HG03571 (cell line): ENCODE measurements around the gene ABHD6.
"Not testable (repeated sequence)": the region's sequence is repeated elsewhere in the genome, so short reads cannot be mapped to it uniquely, and the experiment has no call there.

Source experiments
- ATAC-seq: cut with Tn5 transposase; IDR thresholded peaks from one replicate; pipeline ENCODE4 v1.9.1; 2021; ENCODE audit not compliant: unreplicated experiment

Gene ABHD6, protein sequence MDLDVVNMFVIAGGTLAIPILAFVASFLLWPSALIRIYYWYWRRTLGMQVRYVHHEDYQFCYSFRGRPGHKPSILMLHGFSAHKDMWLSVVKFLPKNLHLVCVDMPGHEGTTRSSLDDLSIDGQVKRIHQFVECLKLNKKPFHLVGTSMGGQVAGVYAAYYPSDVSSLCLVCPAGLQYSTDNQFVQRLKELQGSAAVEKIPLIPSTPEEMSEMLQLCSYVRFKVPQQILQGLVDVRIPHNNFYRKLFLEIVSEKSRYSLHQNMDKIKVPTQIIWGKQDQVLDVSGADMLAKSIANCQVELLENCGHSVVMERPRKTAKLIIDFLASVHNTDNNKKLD

DNA sequence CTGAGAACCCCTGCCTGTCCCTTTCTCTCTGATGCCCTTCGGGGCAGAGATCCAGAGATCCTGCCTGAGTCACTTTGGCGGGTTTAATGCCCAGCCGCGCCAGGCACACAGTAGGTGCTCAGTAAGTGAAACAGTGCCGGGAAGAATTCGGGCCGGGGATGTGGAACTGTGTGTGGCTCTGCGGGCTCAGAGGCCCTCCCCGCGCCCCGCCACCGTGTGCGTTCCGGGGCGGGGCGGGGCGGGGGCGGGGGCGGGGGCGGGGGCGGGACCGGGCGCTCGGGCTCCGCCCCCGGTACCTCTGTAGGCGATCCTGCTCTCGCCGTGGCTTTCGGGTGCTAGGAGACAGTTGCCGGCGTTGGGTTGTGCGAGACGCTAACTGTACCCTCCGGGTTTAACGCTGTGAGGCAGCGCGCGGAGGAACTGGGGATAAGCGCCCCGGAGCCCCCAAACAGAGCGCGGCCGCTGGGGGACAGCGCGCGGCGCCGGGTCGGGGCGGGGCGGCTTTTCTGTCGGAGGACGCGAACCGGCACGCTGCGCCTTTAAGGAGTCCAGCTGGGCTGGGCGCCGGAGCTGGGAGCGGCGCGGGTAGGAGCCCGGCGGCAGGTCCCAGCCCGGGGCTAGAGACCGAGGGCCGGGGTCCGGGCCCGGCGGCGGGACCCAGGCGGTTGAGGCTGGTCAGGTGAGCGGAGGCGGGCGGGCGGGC is at the start of gene ABHD6:
ABHD6 (plus strand) TSS at position 555 of the 703 bp plus-strand sequence. CDS start 18,795 bp downstream, outside the sequence.
- peak; percentile 78 for ATAC-seq

DNA sequence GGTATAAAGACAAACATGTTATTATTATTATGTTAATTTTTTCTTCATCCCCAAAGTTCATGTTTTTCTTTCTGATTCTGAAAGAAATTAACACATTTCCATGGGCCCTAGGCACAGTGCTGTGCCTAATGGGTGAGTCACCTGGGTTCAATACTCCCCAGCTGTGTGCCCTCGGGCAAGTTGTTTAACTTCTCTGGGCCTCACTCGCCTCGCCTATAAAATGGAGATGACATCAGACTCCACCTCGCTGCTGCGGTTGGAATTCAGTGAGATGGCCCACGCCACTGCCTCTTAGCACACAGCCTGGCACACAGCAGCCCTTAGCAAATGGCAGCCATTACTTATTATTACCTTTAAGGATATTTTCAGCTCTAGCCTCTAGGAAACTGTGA is 49.4 kb upstream of the ABHD6 start:
- ATAC-seq: no peak

DNA sequence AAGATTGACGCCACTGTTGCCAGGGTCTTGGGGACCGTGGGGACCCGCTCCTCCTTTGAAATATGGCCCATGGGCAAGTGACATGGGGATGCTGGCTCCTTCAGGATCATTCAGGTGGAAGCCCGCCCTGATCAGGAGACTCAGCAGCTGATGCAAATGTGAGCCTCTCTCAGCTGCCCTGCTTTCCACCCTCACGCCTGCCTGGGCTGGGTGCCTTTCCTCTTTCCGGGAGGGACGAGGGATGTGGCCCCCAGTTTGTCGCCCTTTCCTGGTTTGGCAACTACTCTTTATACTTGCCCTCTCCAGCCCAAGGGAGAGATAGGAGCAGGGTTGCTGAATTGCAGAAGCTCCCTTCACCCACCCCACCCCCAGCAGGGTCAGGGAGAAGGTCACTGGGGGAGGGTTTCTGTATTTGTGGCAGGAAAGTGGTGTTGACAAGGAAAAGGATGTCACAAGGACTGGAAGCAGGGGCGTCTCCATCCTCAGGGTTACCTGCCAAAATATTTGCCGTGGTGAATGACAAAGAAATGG is 48.6 kb upstream of the ABHD6 start:
- ATAC-seq: no peak

DNA sequence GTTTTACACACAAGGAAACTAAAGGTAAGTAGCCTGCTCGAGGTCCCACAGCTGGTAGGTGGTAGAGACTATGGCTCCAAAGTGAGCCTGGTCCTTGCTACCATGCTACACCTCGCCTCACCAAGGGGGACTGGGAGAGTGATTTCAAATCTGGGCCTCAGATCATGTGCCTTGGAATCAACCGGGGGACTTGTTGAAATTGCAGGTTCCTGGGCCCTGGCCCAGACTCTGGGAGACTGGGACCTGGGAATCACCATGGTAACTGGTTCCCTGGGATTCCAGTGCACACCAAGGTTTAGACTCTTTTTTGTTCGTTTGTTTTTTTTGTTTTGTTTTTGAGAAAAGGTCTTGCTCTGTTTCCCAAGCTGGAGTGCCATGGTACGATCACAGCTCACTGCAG is 47.9 kb upstream of the ABHD6 start:
- no peak for ATAC-seq

DNA sequence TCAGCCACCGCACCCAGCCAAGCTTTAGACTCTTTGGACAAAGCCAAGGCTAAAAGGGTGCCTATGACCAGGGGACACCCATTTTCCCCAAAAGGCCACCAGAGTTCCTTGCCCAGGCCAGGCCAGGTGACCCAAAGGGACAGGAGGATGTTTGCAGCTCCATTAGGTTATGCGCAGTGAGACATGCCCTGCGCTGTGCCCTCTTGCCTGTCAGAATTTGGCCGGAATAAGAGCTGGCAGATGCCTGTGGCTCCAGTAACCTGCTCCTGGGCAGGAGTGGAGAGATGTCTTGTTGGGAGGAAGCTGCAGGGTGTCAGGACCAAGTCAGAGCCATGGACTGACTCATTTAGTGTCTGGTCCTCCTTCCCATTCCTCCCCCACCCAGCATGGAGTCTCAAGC is 47.3 kb upstream of the ABHD6 start:
- no peak for ATAC-seq

DNA sequence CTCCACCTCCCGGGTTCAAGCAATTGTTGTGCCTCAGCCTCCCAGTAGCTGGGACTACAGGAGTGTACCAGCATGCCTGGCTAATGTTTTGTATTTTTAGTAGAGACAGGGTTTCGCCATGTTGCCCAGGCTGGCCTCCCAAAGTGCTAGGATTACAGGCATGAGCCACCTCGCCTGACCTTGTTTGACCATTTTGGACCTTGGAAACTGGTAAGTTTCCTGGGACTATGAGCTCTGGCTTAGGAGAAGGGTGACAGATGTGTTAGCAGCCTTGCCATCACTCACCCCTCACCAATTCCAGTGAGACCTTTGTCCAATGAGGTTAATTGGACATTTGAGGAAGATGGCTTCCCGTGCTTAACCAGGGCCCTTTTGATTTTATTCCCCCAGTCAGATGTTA is 46.7 kb upstream of the ABHD6 start:
- no peak for ATAC-seq

DNA sequence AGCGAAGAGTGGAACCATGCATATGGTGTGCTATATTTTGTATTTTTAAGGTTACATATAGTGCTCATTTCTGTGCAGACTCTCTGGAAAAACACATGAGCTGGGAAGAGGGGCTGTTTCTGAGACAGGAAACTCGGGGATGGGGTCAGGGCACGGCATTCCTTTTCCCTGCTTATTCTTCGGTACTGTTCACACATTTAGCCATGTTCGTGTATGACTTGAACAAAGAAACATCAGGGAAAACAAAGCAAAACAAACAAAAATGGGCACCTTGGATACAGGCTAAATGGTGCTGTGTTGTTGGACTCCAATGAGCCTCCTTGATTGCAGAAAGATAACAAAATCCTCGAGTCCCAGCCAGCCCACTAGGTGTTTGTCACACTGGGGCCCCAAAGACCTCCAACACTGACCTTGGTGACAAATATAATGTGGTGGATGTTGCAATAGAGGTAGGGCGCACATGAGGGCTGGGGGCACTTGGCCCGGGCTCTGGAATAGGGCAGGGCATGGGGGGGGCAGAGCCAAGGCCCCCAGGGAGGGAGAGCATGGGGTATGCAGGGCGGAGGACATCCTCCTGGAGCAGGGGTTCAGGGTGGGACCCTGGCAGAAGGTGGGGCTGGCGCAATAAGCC is 46.1 kb upstream of the ABHD6 start:
- ATAC-seq: no peak

DNA sequence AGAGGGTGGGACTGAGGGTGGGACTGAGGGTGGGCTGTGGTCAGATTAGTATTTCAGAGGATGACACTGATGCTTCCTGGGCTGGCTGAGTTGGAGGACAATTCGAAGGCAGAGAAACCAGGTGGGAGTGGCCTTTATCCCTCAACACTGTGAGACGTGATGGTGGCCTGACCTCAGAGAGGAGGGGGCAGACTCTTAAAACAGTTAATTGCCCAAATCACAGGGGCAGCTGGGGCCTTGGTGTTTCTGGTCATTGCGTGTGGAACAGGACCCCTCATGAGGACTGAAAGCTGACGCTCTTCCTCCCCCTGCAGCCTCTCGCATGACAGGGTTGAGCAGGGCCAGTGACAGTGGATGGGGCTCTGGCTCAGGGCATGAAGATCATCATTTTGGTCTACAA is 45.5 kb upstream of the ABHD6 start:
- no peak for ATAC-seq

DNA sequence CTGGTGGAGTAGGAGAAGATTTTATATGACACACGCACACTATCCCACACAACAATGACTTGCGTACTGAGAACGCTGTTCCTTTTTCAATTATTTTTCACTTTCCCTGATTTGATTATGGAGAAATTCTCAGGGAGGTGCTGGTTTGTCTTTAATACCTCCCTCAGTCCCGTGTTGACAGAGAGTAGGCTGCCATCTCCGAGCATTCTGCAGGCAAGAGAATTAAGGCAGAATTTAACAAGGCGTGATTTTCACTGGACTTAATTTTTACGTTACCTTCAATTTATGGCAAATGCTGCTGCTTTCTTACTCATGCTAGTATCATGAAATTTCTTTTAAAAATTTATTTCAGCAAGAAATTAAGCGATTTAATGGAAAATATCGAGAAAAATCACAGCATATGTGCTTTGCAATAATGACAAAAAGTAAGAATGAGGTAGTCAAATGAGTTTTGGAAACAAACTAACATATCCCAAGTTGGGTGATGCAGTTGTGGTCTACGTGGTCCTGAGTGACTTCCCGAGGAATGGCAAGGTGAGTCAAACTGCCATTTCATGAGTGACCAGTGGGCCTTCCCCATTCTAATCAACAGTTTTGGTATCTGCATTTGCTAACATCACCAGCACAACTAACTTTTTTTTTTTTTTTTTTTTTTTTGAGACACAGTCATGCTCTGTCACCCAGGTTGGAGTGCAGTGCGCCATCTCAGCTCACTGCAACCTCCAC is 43.7 kb upstream of the ABHD6 start:
- no peak for ATAC-seq

DNA sequence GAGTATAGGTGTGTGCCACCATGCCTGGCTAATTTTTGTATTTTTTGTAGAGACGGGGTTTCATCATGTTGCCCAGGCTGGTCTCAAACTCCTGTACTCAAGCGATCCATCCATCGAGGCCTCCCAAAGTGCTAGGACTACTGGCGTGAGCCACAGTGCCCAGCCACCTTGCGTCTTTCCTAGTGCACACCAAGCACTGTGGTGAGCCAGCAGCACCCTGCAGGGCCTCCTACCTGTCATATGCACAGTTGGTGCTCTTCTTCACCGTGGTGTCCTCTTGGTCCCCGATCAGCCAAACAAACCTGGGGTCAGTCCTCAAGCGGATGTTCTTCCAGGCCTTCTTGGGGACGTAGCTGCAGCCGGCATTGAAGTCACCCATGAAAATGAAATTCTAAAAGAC is 40.0 kb upstream of the ABHD6 start:
- ATAC-seq: no peak

DNA sequence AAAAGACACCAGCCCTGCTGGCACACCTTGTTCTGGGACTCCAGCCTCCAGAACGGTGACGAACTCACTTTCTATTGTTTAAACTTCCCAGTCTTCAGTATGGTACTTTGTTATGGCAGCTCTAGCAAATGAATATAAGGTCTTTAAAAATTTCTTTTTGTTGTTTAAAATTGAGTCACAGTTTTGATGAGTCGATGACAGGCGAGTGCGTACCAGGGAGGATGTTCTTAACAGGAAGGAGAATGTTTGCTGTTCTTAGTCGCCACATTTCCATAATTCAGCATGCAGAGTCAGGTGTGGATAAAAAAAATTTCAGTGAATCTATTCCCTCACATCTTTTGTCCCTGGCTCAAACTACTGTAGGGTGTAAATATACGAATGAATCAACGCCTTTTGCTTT is 39.2 kb upstream of the ABHD6 start:
- no peak for ATAC-seq

DNA sequence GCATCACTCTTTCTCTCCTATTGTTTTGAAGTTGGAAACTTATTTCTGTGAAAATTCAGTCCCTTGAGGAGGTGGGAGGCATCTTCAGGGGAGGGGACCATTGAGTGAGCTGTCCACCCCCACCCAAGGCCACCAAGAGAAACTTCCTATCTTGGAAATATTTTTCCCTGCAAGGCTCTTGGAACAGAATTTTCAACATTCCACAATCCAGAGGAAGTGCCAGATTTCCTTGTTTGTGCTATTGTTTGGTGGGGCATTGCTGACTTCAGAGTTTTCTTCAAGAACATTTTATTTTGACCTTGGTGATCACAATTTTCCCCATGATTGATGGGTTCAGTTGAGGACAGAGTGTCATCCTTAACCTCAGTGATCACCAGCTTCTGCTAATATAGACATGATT is 38.8 kb upstream of the ABHD6 start:
- ATAC-seq: no peak

DNA sequence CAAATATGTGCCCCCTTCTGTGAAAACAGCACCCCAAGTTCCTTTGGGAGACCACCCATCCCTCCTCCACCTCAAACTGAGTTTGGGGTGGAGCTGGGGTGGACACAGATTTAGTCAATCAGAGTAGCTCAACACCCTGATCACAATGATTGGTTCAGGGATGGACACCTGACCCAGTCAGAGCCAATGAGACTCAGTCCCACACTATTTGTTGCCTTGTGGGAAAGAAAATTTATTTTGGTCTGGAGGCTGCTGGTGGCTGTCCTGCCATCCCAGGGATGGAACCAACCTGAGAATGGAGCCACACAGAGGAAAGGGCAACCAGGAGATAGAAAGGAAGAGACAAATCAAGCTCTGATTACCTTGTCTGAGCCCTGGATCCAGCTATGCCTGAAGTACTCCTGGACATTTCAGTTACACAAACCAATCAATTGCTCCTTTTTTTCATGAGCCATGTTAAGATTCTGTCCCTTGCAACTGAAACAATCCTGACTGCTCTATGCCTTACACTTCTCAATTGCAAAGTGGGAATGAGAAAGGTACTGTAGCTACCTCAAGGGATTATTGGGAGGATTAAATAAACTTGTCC is 37.4 kb upstream of the ABHD6 start:
- no peak for ATAC-seq

DNA sequence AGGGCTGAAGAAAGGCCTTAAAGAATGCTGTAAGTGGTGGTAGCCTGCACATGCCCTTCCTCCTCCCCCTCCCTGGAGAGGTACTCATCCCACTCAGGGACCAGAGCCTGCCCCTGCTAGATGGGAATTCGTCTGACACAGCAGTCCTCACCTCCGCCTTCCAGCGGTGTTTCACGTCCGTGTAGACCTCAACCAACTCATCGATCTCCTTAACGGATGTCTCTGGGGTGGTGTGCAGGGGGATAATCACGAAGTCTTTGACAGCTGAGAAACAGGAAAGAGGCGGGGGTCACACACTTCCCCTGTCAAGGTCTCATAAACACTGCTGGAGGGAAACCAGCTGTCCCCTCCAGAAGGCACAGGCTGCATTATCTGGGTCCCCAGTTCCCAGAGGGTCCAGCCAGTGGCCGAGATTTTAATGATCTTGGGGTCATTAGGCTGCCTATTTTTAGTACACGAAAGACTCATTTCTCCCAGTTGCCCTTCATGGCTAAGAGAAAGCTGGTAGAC is 36.7 kb upstream of the ABHD6 start:
- ATAC-seq: no peak

DNA sequence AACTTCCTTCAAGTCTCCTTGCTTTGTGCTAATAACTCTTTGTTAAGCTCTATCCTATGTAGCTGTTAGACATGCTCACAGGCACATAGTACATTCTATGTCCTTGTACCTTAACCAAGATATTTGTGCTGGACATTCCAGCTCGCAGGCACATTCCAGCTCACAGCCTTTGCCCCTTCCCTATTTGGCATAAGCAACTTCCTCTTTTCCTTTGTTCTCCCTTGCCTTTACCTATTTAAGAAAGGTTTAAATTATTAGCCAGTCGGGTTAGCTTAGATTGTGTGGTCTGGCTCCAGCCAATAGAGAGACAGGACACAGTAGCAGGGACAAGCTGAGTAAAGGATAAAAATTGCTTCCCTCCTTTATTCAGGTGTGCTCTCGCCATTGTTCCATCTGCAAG is 36.1 kb upstream of the ABHD6 start:
- not testable (repeated sequence) for ATAC-seq

DNA sequence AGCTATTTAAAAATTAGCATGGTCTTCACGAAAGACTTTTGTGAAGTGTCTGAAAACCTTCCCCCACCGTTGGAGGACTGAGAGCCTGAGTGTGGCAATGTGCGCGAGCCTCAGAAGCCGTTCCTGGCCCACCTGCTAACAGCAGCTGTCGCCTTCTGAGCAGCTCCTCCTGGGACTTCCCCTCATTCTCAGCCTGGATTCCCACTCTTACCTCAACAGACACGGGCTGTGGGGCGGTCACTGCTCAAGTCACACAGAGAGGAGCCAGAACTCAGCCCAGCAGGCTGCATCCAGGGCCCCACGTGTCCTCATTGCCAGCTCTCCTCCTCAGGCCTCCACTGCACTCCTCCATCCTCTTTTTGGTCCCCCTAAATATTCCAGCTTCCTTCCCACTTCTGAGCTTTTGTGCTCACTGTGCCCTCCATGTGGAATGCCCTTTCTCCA is 34.7 kb upstream of the ABHD6 start:
- ATAC-seq: peak; percentile 51

DNA sequence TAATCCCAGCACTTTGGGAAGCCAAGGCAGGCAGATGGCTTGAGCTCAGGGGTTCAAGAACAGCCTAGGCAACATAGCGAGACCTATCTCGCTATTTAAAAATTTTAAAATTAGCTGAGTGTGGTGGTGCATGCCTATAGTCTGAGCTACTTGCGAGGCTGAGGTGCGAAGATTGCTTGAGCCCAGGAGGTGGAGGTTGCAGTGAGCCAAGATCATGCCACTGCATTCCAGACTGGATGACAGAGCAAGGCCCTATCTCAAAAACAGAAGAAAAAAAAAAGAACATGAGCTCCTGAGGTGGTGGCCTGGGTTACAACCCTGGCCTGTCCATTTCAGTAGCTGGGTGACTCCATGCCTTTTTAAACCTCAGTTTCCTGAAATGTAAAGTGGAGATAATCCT is 34.1 kb upstream of the ABHD6 start:
- no peak for ATAC-seq

DNA sequence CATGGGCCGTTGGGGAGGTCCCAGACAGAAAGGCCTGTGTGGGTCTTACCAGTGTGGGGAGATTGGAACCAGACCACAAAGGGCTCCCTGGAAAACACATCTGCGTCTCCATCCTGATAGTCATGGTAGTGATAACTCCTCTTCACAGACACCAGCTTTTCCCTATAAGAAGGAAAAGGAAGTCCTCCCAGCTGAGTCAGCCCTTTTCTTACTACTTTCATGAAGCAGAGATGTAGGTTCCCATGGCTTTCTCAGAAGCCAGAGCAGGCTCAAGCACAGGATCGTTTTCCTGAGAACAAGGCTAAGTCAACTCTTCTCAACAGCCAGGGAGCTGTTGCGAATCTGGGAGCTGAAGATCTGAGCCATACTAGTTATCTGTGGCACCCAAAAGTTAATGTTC is 32.9 kb upstream of the ABHD6 start:
- ATAC-seq: no peak

DNA sequence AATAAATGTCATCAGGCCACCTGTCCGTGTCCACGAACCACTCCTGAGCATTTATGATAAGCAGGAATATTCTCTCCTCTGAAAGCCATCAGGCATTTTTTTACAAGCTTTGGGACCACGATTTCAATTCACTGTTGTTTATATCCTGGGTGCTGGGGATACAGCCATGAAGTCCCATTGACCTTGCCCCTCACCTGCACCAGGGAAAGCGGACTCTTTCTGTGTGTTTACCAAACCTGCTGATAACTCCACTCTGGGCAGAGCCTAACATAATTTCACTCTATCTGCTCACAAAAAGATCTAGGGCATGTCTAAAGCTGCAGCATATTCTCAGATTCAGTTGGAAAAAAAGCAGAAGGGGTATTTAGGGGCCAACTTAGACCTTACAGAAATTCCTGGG is 31.6 kb upstream of the ABHD6 start:
- ATAC-seq: no peak

DNA sequence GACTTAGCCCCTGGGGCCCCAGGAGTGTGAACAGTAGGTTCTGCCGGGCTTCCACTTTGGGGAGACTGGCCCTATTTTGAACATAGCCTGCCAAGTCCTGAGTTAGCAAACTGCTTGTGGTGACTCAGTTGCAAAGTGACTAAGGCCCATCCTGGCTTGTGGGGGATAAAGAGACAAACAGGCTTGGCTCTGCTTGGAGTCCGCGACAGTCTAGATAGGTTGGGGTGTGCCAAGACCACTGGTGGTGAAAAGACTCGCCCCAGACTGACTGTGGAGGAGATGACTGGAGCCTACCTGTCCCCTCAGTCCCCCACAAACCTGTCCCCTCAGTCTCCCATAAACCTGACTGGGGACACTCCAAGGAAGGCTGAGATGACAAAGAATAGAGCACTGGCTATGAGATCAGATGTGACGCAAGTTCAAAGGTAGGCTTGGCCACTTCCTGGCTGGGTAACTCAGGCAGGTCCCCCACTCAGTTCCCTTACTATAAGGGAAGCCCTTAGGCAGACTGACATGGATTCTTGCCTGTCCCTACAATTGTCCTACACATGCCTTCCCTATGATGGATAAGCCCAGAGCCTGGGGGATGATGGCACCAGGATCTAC is 31.1 kb upstream of the ABHD6 start:
- ATAC-seq: no peak
